ENCODE results near the gene C16orf74.

The C16orf74 gene

GRCh38 chr16:85768199-85768598, 17.3 kb upstream of the C16orf74 start:
- DNase-seq (ENCODE audit: low spot score) = no peak
- TF ChIP-seq CTCF (IDR thresholded peaks at IDR 0.05; ENCODE audit: borderline replicate concordance, control extremely low read depth, extremely low read depth, insufficient read depth, missing control alignments) = no peak
- in situ Hi-C loops (cut with MboI; ENCODE audit: low sequenced_read_pairs, unreplicated experiment) = no loop called here

- DNase-seq (ENCODE audit: low spot score) = no peak
- in situ Hi-C loops (cut with MboI; ENCODE audit: low sequenced_read_pairs, unreplicated experiment) = no loop called here
- no peak for TF ChIP-seq CTCF (IDR thresholded peaks at IDR 0.05; ENCODE audit: borderline replicate concordance, control extremely low read depth, extremely low read depth, insufficient read depth, missing control alignments)
These were observed 16.6 kb upstream of the C16orf74 start for GRCh38 chr16:85767531-85767930.

- in situ Hi-C loops (cut with MboI; ENCODE audit: low sequenced_read_pairs, unreplicated experiment) = no loop called here
- no peak for DNase-seq (ENCODE audit: low spot score)
- TF ChIP-seq CTCF (IDR thresholded peaks at IDR 0.05; ENCODE audit: borderline replicate concordance, control extremely low read depth, extremely low read depth, insufficient read depth, missing control alignments) = no peak
These were observed 14.9 kb upstream of the C16orf74 start for GRCh38 chr16:85765767-85766166.

- in situ Hi-C loops (cut with MboI; ENCODE audit: low sequenced_read_pairs, unreplicated experiment) = no loop called here
- DNase-seq (ENCODE audit: low spot score) = no peak
- TF ChIP-seq CTCF (IDR thresholded peaks at IDR 0.05; ENCODE audit: borderline replicate concordance, control extremely low read depth, extremely low read depth, insufficient read depth, missing control alignments) = no peak
These were observed 14.3 kb upstream of the C16orf74 start for GRCh38 chr16:85765211-85765610.

GRCh38 chr16:85763616-85764015, 12.7 kb upstream of the C16orf74 start:
- no peak for DNase-seq (ENCODE audit: low spot score)
- TF ChIP-seq CTCF (IDR thresholded peaks at IDR 0.05; ENCODE audit: borderline replicate concordance, control extremely low read depth, extremely low read depth, insufficient read depth, missing control alignments) = no peak
- in situ Hi-C loops (cut with MboI; ENCODE audit: low sequenced_read_pairs, unreplicated experiment) = no loop called here

GRCh38 chr16:85762970-85763369, 12.1 kb upstream of the C16orf74 start:
- TF ChIP-seq CTCF (IDR thresholded peaks at IDR 0.05; ENCODE audit: borderline replicate concordance, control extremely low read depth, extremely low read depth, insufficient read depth, missing control alignments) = no peak
- in situ Hi-C loops (cut with MboI; ENCODE audit: low sequenced_read_pairs, unreplicated experiment) = no loop called here
- no peak for DNase-seq (ENCODE audit: low spot score)

- in situ Hi-C loops (cut with MboI; ENCODE audit: low sequenced_read_pairs, unreplicated experiment) = no loop called here
- TF ChIP-seq CTCF (IDR thresholded peaks at IDR 0.05; ENCODE audit: borderline replicate concordance, control extremely low read depth, extremely low read depth, insufficient read depth, missing control alignments) = no peak
- DNase-seq (ENCODE audit: low spot score) = no peak
These were observed 11.0 kb upstream of the C16orf74 start for GRCh38 chr16:85761861-85762260.
